Brain microvascular endothelial cell (primary cell): Measurements from ENCODE around the gene CENPB.

ENCODE experiments used
- DNase-seq: peaks from one replicate; pipeline ENCODE4 v3.0.0-alpha.2; 2020
- H3K27ac ChIP-seq: fragments of 250-450 bp; sonication (Bioruptor Pico); 2 replicates; pipeline ENCODE4 v1.5.1; 2020; ENCODE audit warnings: mild to moderate bottlenecking, moderate library complexity
- H3K27me3 ChIP-seq: fragments of 250-450 bp; sonication (Bioruptor Pico); replicated peaks from 2 replicates; pipeline ENCODE4 v1.5.1; 2020; ENCODE audit warnings: mild to moderate bottlenecking
- H3K36me3 ChIP-seq: fragments of 250-450 bp; sonication (Bioruptor Pico); replicated peaks from 2 replicates; pipeline ENCODE4 v1.5.1; 2020; ENCODE audit warnings: mild to moderate bottlenecking
- H3K4me3 ChIP-seq: 2 replicates; pipeline ENCODE4 v1.5.1; 2011; ENCODE audit warnings: low read depth, mild to moderate bottlenecking, control low read depth, low read length, moderate library complexity
- CTCF ChIP-seq: IDR thresholded peaks from 2 replicates; pipeline ENCODE4 v1.5.1; 2011; ENCODE audit warnings: low read depth, mild to moderate bottlenecking, moderate library complexity, low read length, control low read depth, inconsistent platforms; ENCODE audit errors: missing control alignments
- in situ Hi-C: cut with HindIII; loops from 2 replicates; pipeline ENCODE4 v1.10.0; 2017; ENCODE audit warnings: low sequenced_read_pairs, low pct_ligation_motif_present

CENPB gene

GRCh38 chr20:3804254-3804751 lies 17.8 kb upstream of the CENPB start:
- Histone ChIP-seq H3K36me3 (peaks cover 19% of the 10 kb centered on the region), H3K27me3 (no peaks in the 10 kb centered on the region), H3K27ac (no peak overlapping the region), H3K4me3 (no peak overlapping the region)
- no peak for TF ChIP-seq CTCF
- DNase-seq = no peak
- in situ Hi-C loops = no loop called here

GRCh38 chr20:3803854-3804253 lies 17.3 kb upstream of the CENPB start:
- in situ Hi-C loops = no loop called here

GRCh38 chr20:3803289-3803688 lies 16.7 kb upstream of the CENPB start:
- DNase-seq = no peak
- in situ Hi-C loops = no loop called here
- no peak overlapping the region for H3K27ac ChIP-seq
- no peaks in the 10 kb centered on the region for H3K27me3 ChIP-seq
- no peak for TF ChIP-seq CTCF
- H3K36me3 ChIP-seq = peaks cover 19% of the 10 kb centered on the region
- H3K4me3 ChIP-seq = no peak overlapping the region

More at GRCh38 chr20:3803854-3804253, 17.3 kb upstream of the CENPB start:
- peaks cover 19% of the 10 kb centered on the region for H3K36me3 ChIP-seq
- H3K27me3 ChIP-seq = no peaks in the 10 kb centered on the region
- TF ChIP-seq CTCF = no peak
- DNase-seq = no peak
- H3K4me3 ChIP-seq = no peak overlapping the region
- no peak overlapping the region for H3K27ac ChIP-seq

- no peak for DNase-seq
- no peak for TF ChIP-seq CTCF
- Histone ChIP-seq H3K27me3 (no peaks in the 10 kb centered on the region), H3K4me3 (no peak overlapping the region), H3K27ac (no peak overlapping the region), H3K36me3 (peaks cover 19% of the 10 kb centered on the region)
- in situ Hi-C loops = no loop called here
These were observed 16.1 kb upstream of the CENPB start for GRCh38 chr20:3802524-3803239.

- no peak for DNase-seq
- Histone ChIP-seq H3K4me3 (no peak overlapping the region), H3K36me3 (peaks cover 19% of the 10 kb centered on the region), H3K27me3 (no peaks in the 10 kb centered on the region), H3K27ac (no peak overlapping the region)
- in situ Hi-C loops = no loop called here
- no peak for TF ChIP-seq CTCF
These were observed 15.3 kb upstream of the CENPB start for GRCh38 chr20:3801846-3802245.

GRCh38 chr20:3801299-3801698 lies 14.8 kb upstream of the CENPB start:
- Histone ChIP-seq H3K36me3 (peaks cover 19% of the 10 kb centered on the region), H3K27me3 (no peaks in the 10 kb centered on the region), H3K4me3 (no peak overlapping the region), H3K27ac (no peak overlapping the region)
- DNase-seq = no peak
- in situ Hi-C loops = no loop called here
- TF ChIP-seq CTCF = no peak
